Hypothalamus (tissue), 51 donors: ENCODE results near the gene TOB1.

ENCODE experiments used
- DNase-seq, 51 donors: peaks; one replicate each; lab custom pipeline; 2025; lab: John Stamatoyannopoulos, UW

Gene TOB1

GRCh38 chr17:50813583-50813982 is 52.6 kb downstream of the TOB1 start:
- no peak for DNase-seq
